SK-N-SH (cell line): ENCODE data around the gene BCL7B.

Source experiments
- CHD2 ChIP-seq: fragments of 150-350 bp; IDR thresholded peaks from 2 replicates; pipeline ENCODE4 v1.6.1; 2018; ENCODE audit warnings: low read length; ENCODE audit not compliant: partially characterized antibody
- EP300 ChIP-seq, 2 experiments: IDR thresholded peaks; 2 replicates each; pipeline versions ENCODE4 v1.4.0 to v1.6.1; 2012; ENCODE audit warnings: borderline replicate concordance in 1 of 2, low read depth in 1 of 2, low read length in 1 of 2
- EZH2phosphoT487 ChIP-seq: fragments of 200-600 bp; sonication (generic); IDR thresholded peaks from 2 replicates; pipeline ENCODE4 v1.6.1; 2017; ENCODE audit warnings: low read depth, mixed run types, mild to moderate bottlenecking, antibody characterized with exemption, moderate library complexity, borderline replicate concordance
- MAX ChIP-seq: IDR thresholded peaks from 2 replicates; pipeline ENCODE4 v1.4.0; 2012; ENCODE audit warnings: low read depth
- POLR2AphosphoS5 ChIP-seq: IDR thresholded peaks from 2 replicates; pipeline ENCODE4 v1.6.1; 2012; ENCODE audit warnings: low read depth, low read length
- TAF1 ChIP-seq: IDR thresholded peaks from 2 replicates; pipeline ENCODE4 v1.6.1; 2012; ENCODE audit warnings: low read depth, mild to moderate bottlenecking, low read length, moderate library complexity, borderline replicate concordance
- YY1 ChIP-seq: IDR thresholded peaks from 2 replicates; pipeline ENCODE4 v1.4.0; 2012; ENCODE audit warnings: low read depth, mild to moderate bottlenecking
- TF ChIP-seq, protein P1 (sequence below): fragments of 200-600 bp; sonication (generic); IDR thresholded peaks from 2 replicates; pipeline ENCODE4 v1.6.1; 2017; ENCODE audit warnings: antibody characterized with exemption, mild to moderate bottlenecking, moderate library complexity

- TF ChIP-seq EZH2phosphoT487 = no peak
- TF ChIP-seq POLR2AphosphoS5 = no peak
- TF ChIP-seq, protein P1, sequence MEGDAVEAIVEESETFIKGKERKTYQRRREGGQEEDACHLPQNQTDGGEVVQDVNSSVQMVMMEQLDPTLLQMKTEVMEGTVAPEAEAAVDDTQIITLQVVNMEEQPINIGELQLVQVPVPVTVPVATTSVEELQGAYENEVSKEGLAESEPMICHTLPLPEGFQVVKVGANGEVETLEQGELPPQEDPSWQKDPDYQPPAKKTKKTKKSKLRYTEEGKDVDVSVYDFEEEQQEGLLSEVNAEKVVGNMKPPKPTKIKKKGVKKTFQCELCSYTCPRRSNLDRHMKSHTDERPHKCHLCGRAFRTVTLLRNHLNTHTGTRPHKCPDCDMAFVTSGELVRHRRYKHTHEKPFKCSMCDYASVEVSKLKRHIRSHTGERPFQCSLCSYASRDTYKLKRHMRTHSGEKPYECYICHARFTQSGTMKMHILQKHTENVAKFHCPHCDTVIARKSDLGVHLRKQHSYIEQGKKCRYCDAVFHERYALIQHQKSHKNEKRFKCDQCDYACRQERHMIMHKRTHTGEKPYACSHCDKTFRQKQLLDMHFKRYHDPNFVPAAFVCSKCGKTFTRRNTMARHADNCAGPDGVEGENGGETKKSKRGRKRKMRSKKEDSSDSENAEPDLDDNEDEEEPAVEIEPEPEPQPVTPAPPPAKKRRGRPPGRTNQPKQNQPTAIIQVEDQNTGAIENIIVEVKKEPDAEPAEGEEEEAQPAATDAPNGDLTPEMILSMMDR = no peak
- no peak for TF ChIP-seq MAX
- no peak for TF ChIP-seq TAF1
- no peak for TF ChIP-seq EP300 (IDR thresholded peaks at IDR 0.05; ENCODE audit: borderline replicate concordance in 1 of 2, low read depth in 1 of 2, low read length in 1 of 2)
- TF ChIP-seq YY1 = no peak
- TF ChIP-seq CHD2 = no peak
Observed at GRCh38 chr7:73539709-73540108, 17.8 kb downstream of the BCL7B start.
